ENCODE data around the gene TBC1D4. TPM values are rescaled to one million over a fixed set of nuclear protein-coding genes. Genes with fewer than 3 reads are reported as not detected.

TBC1D4 gene
- total and polyA plus RNA-seq, 9 donors: 26.2 to 91.3 (median 52.6) TPM

DNA sequence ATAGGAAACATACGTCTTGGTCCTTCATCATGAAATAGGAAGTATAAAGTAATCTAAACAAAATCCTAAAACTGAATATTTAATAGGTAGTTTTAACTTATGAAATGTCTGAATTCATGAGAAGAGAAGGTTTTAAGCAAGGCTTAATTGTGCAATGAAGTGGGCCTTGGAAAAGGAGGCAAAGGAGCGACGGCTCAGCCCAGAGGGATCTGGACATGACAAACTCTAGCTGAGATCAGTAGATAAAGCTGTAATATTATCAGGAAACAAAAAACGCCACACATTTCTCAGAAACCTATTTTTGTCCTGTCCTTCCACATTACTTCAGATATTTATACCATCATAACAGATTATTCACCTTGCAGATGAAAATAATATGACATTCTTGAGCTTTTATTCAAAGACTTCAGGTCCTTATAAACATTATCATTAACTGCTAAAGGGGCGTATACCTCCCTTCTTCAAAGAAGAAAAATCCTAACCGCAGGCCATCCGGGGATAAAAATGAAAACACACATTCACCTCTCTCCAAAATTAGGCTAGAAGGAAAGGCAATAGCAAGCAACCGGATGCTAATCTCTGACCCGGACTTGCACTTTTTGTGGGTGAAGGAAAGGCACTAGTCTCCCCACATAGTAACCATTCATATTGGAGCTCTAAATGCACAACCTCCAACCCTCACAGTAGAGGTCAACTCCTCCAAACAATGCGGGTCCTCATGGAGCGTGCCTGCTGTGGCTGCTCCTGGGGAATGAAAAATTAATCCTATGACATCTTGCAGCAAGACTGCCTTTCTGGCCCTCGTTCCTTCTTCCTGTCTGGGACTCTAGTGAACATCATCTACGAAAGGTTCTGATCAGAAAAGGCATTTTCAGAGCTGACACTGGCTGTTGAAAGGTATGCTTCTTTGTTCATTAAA is 108.8 kb downstream of the TBC1D4 start:
- no peak overlapping the region for H3K4me3 ChIP-seq
- 39 to 65% (median 49%) methylated on average over 13 of the region's 13 CpGs for WGBS, 3 donors
- no peaks in the 10 kb centered on the region for H3K9me3 ChIP-seq
- H3K27ac ChIP-seq: peak overlapping the region in 1 of 2 donors; percentile 16
- DNase-seq: no peak
- H3K36me3 ChIP-seq: no peaks in the 10 kb centered on the region
- H3K4me1 ChIP-seq (ENCODE audit: insufficient read depth): peaks cover 2% of the 10 kb centered on the region
- no peaks in the 10 kb centered on the region for H3K27me3 ChIP-seq
- intact Hi-C loops (cut with DNase I): loop anchor here (2.0 to 10.0 kb wide), 4 partner anchors 102 to 179 kb away; partner anchors contain the start of gene TBC1D4 (in 2 of the 4)
- TF ChIP-seq EP300 (IDR thresholded peaks at IDR 0.05) (no peak), POLR2A (IDR thresholded peaks at IDR 0.05) (no peak)
- TF ChIP-seq, protein P1, sequence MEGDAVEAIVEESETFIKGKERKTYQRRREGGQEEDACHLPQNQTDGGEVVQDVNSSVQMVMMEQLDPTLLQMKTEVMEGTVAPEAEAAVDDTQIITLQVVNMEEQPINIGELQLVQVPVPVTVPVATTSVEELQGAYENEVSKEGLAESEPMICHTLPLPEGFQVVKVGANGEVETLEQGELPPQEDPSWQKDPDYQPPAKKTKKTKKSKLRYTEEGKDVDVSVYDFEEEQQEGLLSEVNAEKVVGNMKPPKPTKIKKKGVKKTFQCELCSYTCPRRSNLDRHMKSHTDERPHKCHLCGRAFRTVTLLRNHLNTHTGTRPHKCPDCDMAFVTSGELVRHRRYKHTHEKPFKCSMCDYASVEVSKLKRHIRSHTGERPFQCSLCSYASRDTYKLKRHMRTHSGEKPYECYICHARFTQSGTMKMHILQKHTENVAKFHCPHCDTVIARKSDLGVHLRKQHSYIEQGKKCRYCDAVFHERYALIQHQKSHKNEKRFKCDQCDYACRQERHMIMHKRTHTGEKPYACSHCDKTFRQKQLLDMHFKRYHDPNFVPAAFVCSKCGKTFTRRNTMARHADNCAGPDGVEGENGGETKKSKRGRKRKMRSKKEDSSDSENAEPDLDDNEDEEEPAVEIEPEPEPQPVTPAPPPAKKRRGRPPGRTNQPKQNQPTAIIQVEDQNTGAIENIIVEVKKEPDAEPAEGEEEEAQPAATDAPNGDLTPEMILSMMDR (IDR thresholded peaks at IDR 0.05): no peak

DNA sequence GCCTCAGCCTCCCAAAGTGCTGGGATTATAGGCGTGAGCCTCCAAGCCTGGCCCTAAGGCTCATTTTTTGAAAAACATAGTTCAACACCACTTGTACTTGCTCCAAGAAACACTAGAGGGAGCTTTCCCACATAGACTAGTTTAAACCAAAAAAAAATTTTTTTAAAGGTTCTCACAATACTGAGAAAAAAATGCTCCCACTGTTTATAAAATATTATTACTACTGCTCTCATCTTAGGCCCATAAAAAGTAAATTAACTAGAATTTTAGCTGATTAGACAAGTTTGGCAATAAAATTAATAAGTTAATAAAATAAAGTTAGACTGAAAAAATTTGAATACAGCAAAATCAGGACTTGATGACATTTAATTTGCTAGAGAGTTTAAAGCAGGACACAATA is 109.5 kb downstream of the TBC1D4 start:
- H3K36me3 ChIP-seq: no peaks in the 10 kb centered on the region
- H3K4me1 ChIP-seq (ENCODE audit: insufficient read depth): peaks cover 2% of the 10 kb centered on the region
- no peak overlapping the region for H3K4me3 ChIP-seq
- no peak for DNase-seq
- peak overlapping the region in 1 of 2 donors; percentile 16 for H3K27ac ChIP-seq
- H3K9me3 ChIP-seq: no peaks in the 10 kb centered on the region
- TF ChIP-seq, protein P1 (IDR thresholded peaks at IDR 0.05): peak; percentile 66 to 71 (median 68)
- no peak for TF ChIP-seq EP300 (IDR thresholded peaks at IDR 0.05)
- intact Hi-C loops (cut with DNase I): loop anchor here (2.0 to 10.0 kb wide), 4 partner anchors 102 to 180 kb away; partner anchors contain the start of gene TBC1D4 (in 2 of the 4)
- H3K27me3 ChIP-seq: no peaks in the 10 kb centered on the region
- WGBS, 3 donors: 8 to 20% (median 13%) methylated on average over 1 of the region's 1 CpG

DNA sequence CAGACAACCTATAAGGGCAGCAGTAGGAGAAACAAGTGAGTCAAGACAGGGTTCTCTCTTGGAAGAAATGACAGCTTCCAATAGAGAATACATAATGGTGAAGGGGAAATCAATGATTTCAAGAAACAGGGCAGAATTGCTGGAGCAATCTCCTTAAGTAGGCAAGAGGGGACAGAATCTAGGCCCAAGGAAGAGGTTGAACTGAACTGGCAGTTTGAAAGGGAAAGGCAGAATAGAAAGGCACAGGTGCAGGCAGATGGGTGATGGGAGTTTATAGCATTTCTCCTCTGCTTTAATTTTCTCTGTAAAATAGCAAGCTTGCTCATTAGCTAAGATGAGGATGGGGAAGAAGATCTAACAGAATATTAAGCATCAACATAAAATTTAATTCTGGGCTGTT is 110.8 kb downstream of the TBC1D4 start:
- intact Hi-C loops (cut with DNase I): loop anchor here in 3 of 4 donors (5.0 to 10.0 kb wide), 3 partner anchors 104 to 181 kb away; partner anchors contain the start of gene TBC1D4 (in 2 of the 3)
- DNase-seq: no peak
- TF ChIP-seq EP300 (IDR thresholded peaks at IDR 0.05) (no peak), POLR2A (IDR thresholded peaks at IDR 0.05) (no peak)
- TF ChIP-seq, protein P1 (IDR thresholded peaks at IDR 0.05): no peak
- Histone ChIP-seq H3K36me3 (no peaks in the 10 kb centered on the region), H3K27ac (no peak overlapping the region), H3K4me1 (ENCODE audit: insufficient read depth) (peaks cover 2% of the 10 kb centered on the region), H3K27me3 (no peaks in the 10 kb centered on the region), H3K4me3 (no peak overlapping the region), H3K9me3 (no peaks in the 10 kb centered on the region)

DNA sequence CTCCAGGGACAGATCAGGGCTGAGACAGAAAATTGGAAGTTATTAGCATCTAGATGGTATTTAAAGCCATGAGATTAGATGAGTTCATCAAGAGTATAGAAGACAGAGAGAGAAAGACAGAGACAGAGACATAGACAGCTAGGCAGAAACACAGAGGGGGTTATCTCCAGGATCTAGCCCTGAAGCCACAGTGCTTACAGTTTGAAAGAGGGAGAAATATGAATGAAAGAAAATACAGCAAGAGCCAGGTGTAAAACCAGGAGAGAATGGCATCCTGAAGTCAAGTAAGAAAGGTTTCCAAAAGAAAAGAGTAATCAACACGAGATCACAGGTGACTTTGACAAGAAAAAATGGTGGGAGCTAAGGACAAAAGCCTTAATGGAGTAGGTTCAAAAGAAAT is 111.2 kb downstream of the TBC1D4 start:
- intact Hi-C loops (cut with DNase I): loop anchor here in 3 of 4 donors (5.0 to 10.0 kb wide), 3 partner anchors 104 to 182 kb away; partner anchors contain the start of gene TBC1D4 (in 2 of the 3)
- peaks cover 4% of the 10 kb centered on the region for H3K4me1 ChIP-seq (ENCODE audit: insufficient read depth)
- no peaks in the 10 kb centered on the region for H3K36me3 ChIP-seq
- no peak overlapping the region for H3K4me3 ChIP-seq
- WGBS, 3 donors: 92 to 96% (median 94%) methylated on average over 1 of the region's 1 CpG
- H3K27me3 ChIP-seq: no peaks in the 10 kb centered on the region
- H3K27ac ChIP-seq: no peak overlapping the region
- DNase-seq: no peak
- H3K9me3 ChIP-seq: no peaks in the 10 kb centered on the region
- no peak for TF ChIP-seq POLR2A (IDR thresholded peaks at IDR 0.05)
- no peak for TF ChIP-seq EP300 (IDR thresholded peaks at IDR 0.05)
- TF ChIP-seq, protein P1 (IDR thresholded peaks at IDR 0.05): no peak
